Parathyroid adenoma (tissue), 2 donors: ENCODE measurements around the gene MTG2.

Experiments
- H2AFZ ChIP-seq: fragments of 300-600 bp; sonication (generic); one replicate; pipeline ENCODE4 v1.7.0; 2017; ENCODE audit warnings: antibody characterized with exemption, mild to moderate bottlenecking
- H3K27ac ChIP-seq: fragments of 300-600 bp; sonication (generic); one replicate; pipeline ENCODE4 v1.7.0; 2017
- H3K27me3 ChIP-seq: fragments of 300-600 bp; sonication (generic); one replicate; pipeline ENCODE4 v1.7.0; 2017; ENCODE audit warnings: low read length; ENCODE audit not compliant: control insufficient read depth, insufficient read depth
- H3K36me3 ChIP-seq: fragments of 300-600 bp; sonication (generic); one replicate; pipeline ENCODE4 v1.7.0; 2017; ENCODE audit warnings: low read length; ENCODE audit not compliant: control insufficient read depth, insufficient read depth
- H3K4me1 ChIP-seq: fragments of 300-600 bp; sonication (generic); one replicate; pipeline ENCODE4 v1.7.0; 2017; ENCODE audit warnings: control low read depth
- H3K4me2 ChIP-seq: fragments of 300-600 bp; sonication (generic); one replicate; pipeline ENCODE4 v1.7.0; 2017; ENCODE audit warnings: low read length
- H3K4me3 ChIP-seq: fragments of 300-600 bp; sonication (generic); one replicate; pipeline ENCODE4 v1.7.0; 2017; ENCODE audit warnings: low read depth, low read length
- H3K79me2 ChIP-seq: fragments of 300-600 bp; sonication (generic); one replicate; pipeline ENCODE4 v1.7.0; 2017; ENCODE audit warnings: control low read depth
- H3K9ac ChIP-seq: fragments of 300-600 bp; sonication (generic); one replicate; pipeline ENCODE4 v1.7.0; 2017; ENCODE audit warnings: mild to moderate bottlenecking
- H3K9me3 ChIP-seq: fragments of 300-600 bp; sonication (generic); one replicate; pipeline ENCODE4 v1.7.0; 2017; ENCODE audit warnings: low read length; ENCODE audit not compliant: control insufficient read depth
- TF ChIP-seq, protein P1 (sequence below): fragments of 300-600 bp; sonication (generic); IDR thresholded peaks from one replicate; pipeline ENCODE4 v1.7.0; 2017; ENCODE audit warnings: antibody characterized with exemption, mild to moderate bottlenecking
- donor health status: primary hyperparathyroidism.

The MTG2 gene

DNA sequence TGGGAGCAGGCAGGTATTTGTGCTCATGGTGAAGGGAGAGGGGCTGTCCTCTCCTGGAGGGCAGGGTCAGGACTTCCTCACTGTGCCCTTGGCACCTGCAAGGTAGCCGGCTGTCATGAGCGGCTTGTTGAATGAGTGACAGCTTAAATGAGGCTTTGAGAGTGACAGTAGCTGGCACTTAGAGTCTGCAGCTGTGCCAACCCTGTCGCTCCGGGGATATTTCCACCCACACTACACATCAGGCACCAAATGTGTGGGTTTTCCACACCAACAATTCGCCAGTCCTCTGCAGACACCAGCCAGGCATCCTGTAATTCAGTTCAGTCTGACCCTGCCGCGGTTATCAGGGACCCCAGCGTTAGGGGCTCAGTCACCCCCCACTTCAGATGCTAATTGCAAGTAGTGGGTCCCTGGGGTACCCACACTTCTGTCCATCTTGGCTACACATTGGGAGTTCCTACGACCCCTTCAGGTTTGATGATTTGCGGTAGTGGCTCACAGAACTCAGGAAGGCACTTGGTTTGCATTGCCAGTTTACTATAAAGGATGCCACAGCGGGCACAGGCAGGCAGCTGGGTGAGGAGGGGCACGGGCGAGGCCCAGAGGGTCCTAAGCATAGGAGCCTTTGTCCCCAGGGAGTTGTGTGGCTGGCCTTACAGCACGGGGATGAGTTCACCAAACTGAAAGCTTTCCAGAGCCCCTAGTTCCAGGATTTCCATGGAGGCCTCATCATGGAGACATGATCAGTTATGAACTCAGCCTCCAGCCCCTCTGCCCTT, 9.1 kb downstream of the MTG2 start:
- Histone ChIP-seq H3K36me3 (no peaks in the 10 kb centered on the region), H3K9ac (no peak overlapping the region), H3K9me3 (no peaks in the 10 kb centered on the region), H3K27ac (no peak overlapping the region), H3K4me2 (no peak overlapping the region), H3K27me3 (no peaks in the 10 kb centered on the region), H3K4me3 (no peak overlapping the region), H2AFZ (no peak overlapping the region), H3K4me1 (no peaks in the 10 kb centered on the region), H3K79me2 (peaks cover 24% of the 10 kb centered on the region)
- TF ChIP-seq, protein P1, sequence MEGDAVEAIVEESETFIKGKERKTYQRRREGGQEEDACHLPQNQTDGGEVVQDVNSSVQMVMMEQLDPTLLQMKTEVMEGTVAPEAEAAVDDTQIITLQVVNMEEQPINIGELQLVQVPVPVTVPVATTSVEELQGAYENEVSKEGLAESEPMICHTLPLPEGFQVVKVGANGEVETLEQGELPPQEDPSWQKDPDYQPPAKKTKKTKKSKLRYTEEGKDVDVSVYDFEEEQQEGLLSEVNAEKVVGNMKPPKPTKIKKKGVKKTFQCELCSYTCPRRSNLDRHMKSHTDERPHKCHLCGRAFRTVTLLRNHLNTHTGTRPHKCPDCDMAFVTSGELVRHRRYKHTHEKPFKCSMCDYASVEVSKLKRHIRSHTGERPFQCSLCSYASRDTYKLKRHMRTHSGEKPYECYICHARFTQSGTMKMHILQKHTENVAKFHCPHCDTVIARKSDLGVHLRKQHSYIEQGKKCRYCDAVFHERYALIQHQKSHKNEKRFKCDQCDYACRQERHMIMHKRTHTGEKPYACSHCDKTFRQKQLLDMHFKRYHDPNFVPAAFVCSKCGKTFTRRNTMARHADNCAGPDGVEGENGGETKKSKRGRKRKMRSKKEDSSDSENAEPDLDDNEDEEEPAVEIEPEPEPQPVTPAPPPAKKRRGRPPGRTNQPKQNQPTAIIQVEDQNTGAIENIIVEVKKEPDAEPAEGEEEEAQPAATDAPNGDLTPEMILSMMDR = no peak

DNA sequence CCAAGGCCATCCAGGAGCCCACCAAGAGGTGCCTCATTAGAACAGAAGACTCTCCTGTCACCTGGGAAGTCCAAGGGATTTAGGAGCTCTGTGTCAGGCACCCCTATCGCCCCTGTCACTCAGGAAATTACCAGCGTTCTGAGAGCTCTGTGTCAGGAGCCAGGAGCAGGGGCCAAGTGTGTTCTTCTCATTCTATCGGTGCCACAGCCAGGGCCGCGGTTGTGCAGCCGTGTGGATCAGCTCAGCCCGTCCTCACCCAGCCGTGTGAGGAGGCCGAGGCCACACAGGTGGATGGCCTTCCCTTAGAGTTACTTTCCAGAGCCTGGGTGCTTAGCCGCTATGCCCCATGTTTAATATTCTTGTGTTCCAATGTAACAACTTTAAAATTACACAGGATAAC, 9.8 kb downstream of the MTG2 start:
- Histone ChIP-seq H3K27ac (no peak overlapping the region), H3K9ac (no peak overlapping the region), H3K9me3 (no peaks in the 10 kb centered on the region), H2AFZ (no peak overlapping the region), H3K4me1 (no peaks in the 10 kb centered on the region), H3K27me3 (no peaks in the 10 kb centered on the region), H3K79me2 (peaks cover 22% of the 10 kb centered on the region), H3K36me3 (no peaks in the 10 kb centered on the region), H3K4me3 (no peak overlapping the region), H3K4me2 (no peak overlapping the region)
- TF ChIP-seq, protein P1 = no peak

DNA sequence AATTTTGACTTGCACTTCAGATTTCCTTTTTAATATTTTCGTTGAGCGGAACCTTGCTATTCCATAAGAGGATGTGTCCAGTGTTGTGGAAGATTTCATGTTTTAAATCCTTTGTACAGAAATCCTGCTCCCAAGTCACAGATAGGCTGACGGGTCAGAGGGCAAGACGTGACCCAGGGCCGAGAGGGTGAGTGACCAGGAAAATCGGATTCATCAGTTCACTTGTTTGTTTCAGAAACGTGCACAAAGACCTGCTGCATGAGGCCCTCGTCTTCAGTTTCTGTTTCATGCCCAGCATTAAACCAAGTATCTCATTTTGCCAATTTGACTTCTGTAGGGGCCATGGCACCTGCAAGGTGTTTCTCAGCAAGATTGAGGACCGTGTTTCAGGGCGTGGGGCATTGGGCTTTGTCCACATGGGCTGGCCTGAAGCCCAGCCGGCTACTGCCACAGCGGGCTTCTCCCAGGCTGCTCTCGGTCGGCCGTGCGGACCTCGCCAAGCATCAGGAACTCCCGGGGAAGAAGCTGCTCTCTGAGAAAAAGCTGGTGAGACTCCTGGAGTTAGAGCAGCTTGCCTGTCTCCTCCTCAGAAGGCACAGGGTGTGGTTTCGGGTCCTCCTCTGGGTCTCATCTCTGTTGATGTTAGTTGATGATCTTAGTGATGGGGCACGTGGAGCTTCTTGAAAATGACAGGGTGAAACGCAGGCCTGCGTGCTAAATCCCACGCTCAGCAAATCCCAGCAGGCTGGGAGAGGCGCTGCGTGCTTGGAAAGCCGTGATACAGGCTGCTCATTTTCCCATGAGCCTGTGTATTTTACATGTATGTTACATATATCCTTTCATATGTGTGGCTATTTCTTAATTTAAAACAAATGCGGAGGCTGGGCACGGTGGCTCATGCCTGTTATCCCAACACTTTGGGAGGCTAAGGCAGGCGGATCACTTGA, 10.5 kb downstream of the MTG2 start:
- TF ChIP-seq, protein P1 = no peak
- Histone ChIP-seq H3K27ac (no peak overlapping the region), H3K4me3 (no peak overlapping the region), H3K9ac (no peak overlapping the region), H3K4me2 (no peak overlapping the region), H3K4me1 (no peaks in the 10 kb centered on the region), H2AFZ (no peak overlapping the region), H3K36me3 (no peaks in the 10 kb centered on the region), H3K9me3 (no peaks in the 10 kb centered on the region), H3K79me2 (peaks cover 19% of the 10 kb centered on the region), H3K27me3 (no peaks in the 10 kb centered on the region)

DNA sequence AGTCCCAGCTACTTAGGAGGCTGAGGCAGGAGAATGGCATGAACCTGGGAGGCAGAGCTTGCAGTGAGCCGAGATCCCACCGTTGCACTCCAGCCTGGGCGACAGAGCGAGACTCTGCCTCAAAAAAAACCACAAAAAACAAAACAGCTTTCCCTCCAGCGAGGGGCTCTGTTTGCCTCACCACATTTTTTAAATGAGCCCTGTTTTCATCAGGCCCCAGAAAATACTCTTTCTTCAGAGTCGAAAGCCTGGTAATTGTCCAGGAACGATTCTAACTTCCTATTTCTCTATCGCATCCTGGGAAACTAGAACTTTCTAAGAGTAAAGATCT, 12.2 kb downstream of the MTG2 start:
- no peak overlapping the region for H2AFZ ChIP-seq
- H3K27me3 ChIP-seq = no peaks in the 10 kb centered on the region
- H3K4me3 ChIP-seq = no peak overlapping the region
- H3K4me2 ChIP-seq = no peak overlapping the region
- H3K9me3 ChIP-seq = no peaks in the 10 kb centered on the region
- TF ChIP-seq, protein P1 = no peak
- no peaks in the 10 kb centered on the region for H3K4me1 ChIP-seq
- no peaks in the 10 kb centered on the region for H3K36me3 ChIP-seq
- H3K27ac ChIP-seq = no peak overlapping the region
- H3K79me2 ChIP-seq = peaks cover 10% of the 10 kb centered on the region
- no peak overlapping the region for H3K9ac ChIP-seq
